ENCODE measurements around the gene LTBP1.
"Not testable (repeated sequence)": the region's sequence is repeated elsewhere in the genome, so short reads cannot be mapped to it uniquely, and the experiment has no call there.

LTBP1 gene

DNA sequence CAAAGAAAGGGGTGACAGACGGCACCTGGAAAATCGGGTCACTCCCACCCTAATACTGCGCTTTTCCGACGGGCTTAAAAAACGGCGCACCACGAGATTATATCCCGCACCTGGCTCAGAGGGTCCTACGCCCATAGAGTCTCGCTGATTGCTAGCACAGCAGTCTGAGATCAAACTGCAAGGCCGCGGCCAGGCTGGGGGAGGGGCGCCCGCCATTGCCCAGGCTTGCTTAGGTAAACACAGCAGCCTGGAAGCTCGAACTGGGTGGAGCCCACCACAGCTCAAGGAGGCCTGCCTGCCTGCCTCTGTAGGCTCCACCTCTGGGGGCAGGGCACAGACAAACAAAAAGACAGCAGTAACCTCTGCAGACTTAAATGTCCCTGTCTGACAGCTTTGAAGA, 223.5 kb downstream of the LTBP1 start:
- not testable (repeated sequence) for H3K9me3 ChIP-seq (ENCODE audit: control insufficient read depth, low read depth, low read length); H3K4me1 ChIP-seq (ENCODE audit: control insufficient read depth, low read depth, low read length); H3K4me3 ChIP-seq (ENCODE audit: low read length); H3K36me3 ChIP-seq (ENCODE audit: control insufficient read depth, low read depth, low read length); H3K9ac ChIP-seq (ENCODE audit: low read length); H3K27me3 ChIP-seq (ENCODE audit: control insufficient read depth, insufficient read depth, low read length); H3K27ac ChIP-seq (ENCODE audit: low read length)

DNA sequence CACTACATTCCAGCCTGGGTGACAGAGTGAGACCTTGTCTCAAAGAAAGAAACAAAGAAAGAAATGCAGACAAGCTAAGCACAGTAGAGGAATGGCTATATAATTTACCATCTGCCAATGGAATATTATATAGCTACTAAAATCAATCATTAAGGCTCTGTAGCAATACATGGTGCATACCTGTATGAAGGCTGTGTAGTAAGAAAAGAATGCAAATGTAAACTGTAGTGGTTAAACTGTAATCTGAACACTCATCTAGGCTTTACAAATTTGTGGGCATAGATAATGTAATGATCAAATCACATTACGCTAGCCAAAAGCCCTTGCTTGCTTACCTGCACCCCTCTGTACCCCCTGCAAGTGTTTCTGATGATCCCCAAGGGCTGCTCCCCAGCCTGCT, 230.9 kb downstream of the LTBP1 start:
- Histone ChIP-seq H3K9ac (ENCODE audit: low read length) (no peak overlapping the region), H3K36me3 (ENCODE audit: control insufficient read depth, low read depth, low read length) (no peaks in the 10 kb centered on the region), H3K4me3 (ENCODE audit: low read length) (no peak overlapping the region), H3K9me3 (ENCODE audit: control insufficient read depth, low read depth, low read length) (no peaks in the 10 kb centered on the region), H3K4me1 (ENCODE audit: control insufficient read depth, low read depth, low read length) (no peaks in the 10 kb centered on the region), H3K27me3 (ENCODE audit: control insufficient read depth, insufficient read depth, low read length) (no peaks in the 10 kb centered on the region), H3K27ac (ENCODE audit: low read length) (no peak overlapping the region)

- Histone ChIP-seq H3K9me3 (ENCODE audit: control insufficient read depth, low read depth, low read length) (no peaks in the 10 kb centered on the region), H3K4me3 (ENCODE audit: low read length) (no peak overlapping the region), H3K27ac (ENCODE audit: low read length) (no peak overlapping the region), H3K9ac (ENCODE audit: low read length) (no peak overlapping the region), H3K4me1 (ENCODE audit: control insufficient read depth, low read depth, low read length) (no peaks in the 10 kb centered on the region), H3K27me3 (ENCODE audit: control insufficient read depth, insufficient read depth, low read length) (no peaks in the 10 kb centered on the region), H3K36me3 (ENCODE audit: control insufficient read depth, low read depth, low read length) (no peaks in the 10 kb centered on the region)
Observed at GRCh38 chr2:33178209-33178608, 231.5 kb downstream of the LTBP1 start.

DNA sequence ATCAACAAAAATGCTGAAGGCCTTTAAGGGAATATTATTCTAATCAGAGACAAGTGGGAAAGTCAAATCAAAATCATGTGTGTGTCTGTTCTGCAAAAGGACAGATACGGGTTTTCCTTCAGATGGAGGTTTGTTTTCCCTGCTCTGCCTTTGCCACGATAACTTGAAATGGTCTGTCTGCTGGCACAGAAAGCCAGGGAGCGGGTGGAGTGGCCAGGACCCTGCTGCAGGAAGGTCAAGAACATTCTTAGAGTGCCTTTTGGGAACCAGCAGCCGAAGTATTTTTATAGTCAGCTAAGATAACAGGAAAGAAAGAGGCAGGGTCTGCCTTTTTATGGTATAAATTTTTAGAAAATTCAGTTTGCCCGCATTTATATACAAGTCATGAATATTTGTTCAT, 234.2 kb downstream of the LTBP1 start:
- Histone ChIP-seq H3K9ac (ENCODE audit: low read length) (no peak overlapping the region), H3K36me3 (ENCODE audit: control insufficient read depth, low read depth, low read length) (no peaks in the 10 kb centered on the region), H3K9me3 (ENCODE audit: control insufficient read depth, low read depth, low read length) (no peaks in the 10 kb centered on the region), H3K4me1 (ENCODE audit: control insufficient read depth, low read depth, low read length) (no peaks in the 10 kb centered on the region), H3K27me3 (ENCODE audit: control insufficient read depth, insufficient read depth, low read length) (no peaks in the 10 kb centered on the region), H3K4me3 (ENCODE audit: low read length) (no peak overlapping the region), H3K27ac (ENCODE audit: low read length) (no peak overlapping the region)

DNA sequence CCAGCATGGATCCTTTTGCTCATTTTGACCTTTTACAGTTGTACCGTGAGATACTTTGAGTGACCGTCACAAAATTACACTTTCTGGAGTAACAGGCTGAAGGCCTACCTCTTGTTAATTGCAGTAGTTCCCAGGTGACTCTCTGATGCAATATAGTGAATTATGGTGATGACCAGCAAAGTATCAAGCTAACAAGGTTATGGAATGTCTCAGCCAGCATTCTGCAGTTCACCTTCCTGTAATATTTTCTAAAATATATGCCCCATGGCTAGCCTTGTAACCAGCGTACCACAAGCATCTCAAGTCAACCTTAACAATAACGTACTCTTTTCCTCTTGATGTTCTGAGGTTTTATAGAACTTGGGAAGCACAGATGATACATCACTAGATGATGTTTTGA, 234.7 kb downstream of the LTBP1 start:
- H3K36me3 ChIP-seq (ENCODE audit: control insufficient read depth, low read depth, low read length), result no peaks in the 10 kb centered on the region

GRCh38 chr2:33184041-33184440, 237.3 kb downstream of the LTBP1 start:
- no peak overlapping the region for H3K27ac ChIP-seq (ENCODE audit: low read length)
- no peaks in the 10 kb centered on the region for H3K27me3 ChIP-seq (ENCODE audit: control insufficient read depth, insufficient read depth, low read length)
- H3K4me3 ChIP-seq (ENCODE audit: low read length), result no peak overlapping the region
- H3K9me3 ChIP-seq (ENCODE audit: control insufficient read depth, low read depth, low read length), result no peaks in the 10 kb centered on the region
- H3K9ac ChIP-seq (ENCODE audit: low read length), result no peak overlapping the region
- no peaks in the 10 kb centered on the region for H3K4me1 ChIP-seq (ENCODE audit: control insufficient read depth, low read depth, low read length)
- no peaks in the 10 kb centered on the region for H3K36me3 ChIP-seq (ENCODE audit: control insufficient read depth, low read depth, low read length)

More for the DNA sequence above, 234.7 kb downstream of the LTBP1 start:
- Histone ChIP-seq H3K9ac (ENCODE audit: low read length) (no peak overlapping the region), H3K27me3 (ENCODE audit: control insufficient read depth, insufficient read depth, low read length) (no peaks in the 10 kb centered on the region), H3K27ac (ENCODE audit: low read length) (no peak overlapping the region), H3K4me1 (ENCODE audit: control insufficient read depth, low read depth, low read length) (no peaks in the 10 kb centered on the region), H3K9me3 (ENCODE audit: control insufficient read depth, low read depth, low read length) (no peaks in the 10 kb centered on the region), H3K4me3 (ENCODE audit: low read length) (no peak overlapping the region)

GRCh38 chr2:33186937-33187336, 240.2 kb downstream of the LTBP1 start:
- Histone ChIP-seq H3K27ac (ENCODE audit: low read length) (no peak overlapping the region), H3K4me1 (ENCODE audit: control insufficient read depth, low read depth, low read length) (no peaks in the 10 kb centered on the region), H3K36me3 (ENCODE audit: control insufficient read depth, low read depth, low read length) (no peaks in the 10 kb centered on the region), H3K4me3 (ENCODE audit: low read length) (no peak overlapping the region), H3K9ac (ENCODE audit: low read length) (no peak overlapping the region), H3K27me3 (ENCODE audit: control insufficient read depth, insufficient read depth, low read length) (no peaks in the 10 kb centered on the region), H3K9me3 (ENCODE audit: control insufficient read depth, low read depth, low read length) (no peaks in the 10 kb centered on the region)

DNA sequence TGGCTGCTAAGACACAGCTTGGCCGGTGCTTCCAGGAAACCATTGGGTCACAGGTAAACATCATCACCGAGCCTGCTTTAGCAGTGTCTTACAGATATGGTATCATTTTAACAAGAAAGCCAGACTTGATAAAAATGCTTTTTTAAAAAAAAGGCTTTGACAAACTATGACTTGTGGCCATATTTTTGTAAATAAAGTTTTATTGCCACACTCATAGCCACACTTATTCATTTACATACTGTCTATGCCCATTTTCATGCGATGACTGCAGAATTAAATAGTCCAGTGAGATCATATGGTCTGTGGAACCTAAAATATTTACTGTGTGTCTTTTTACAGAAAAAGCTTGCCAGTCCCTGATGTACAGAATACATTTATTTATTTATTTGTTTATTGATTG, 242.0 kb downstream of the LTBP1 start:
- Histone ChIP-seq H3K27ac (ENCODE audit: low read length) (no peak overlapping the region), H3K4me1 (ENCODE audit: control insufficient read depth, low read depth, low read length) (no peaks in the 10 kb centered on the region), H3K9ac (ENCODE audit: low read length) (no peak overlapping the region), H3K4me3 (ENCODE audit: low read length) (no peak overlapping the region), H3K9me3 (ENCODE audit: control insufficient read depth, low read depth, low read length) (no peaks in the 10 kb centered on the region), H3K36me3 (ENCODE audit: control insufficient read depth, low read depth, low read length) (no peaks in the 10 kb centered on the region), H3K27me3 (ENCODE audit: control insufficient read depth, insufficient read depth, low read length) (no peaks in the 10 kb centered on the region)

GRCh38 chr2:33190393-33190937, 243.7 kb downstream of the LTBP1 start:
- H3K4me3 ChIP-seq (ENCODE audit: low read length), result no peak overlapping the region
- H3K27ac ChIP-seq (ENCODE audit: low read length), result no peak overlapping the region
- no peaks in the 10 kb centered on the region for H3K27me3 ChIP-seq (ENCODE audit: control insufficient read depth, insufficient read depth, low read length)
- no peaks in the 10 kb centered on the region for H3K9me3 ChIP-seq (ENCODE audit: control insufficient read depth, low read depth, low read length)
- H3K9ac ChIP-seq (ENCODE audit: low read length), result no peak overlapping the region
- H3K4me1 ChIP-seq (ENCODE audit: control insufficient read depth, low read depth, low read length), result no peaks in the 10 kb centered on the region
- no peaks in the 10 kb centered on the region for H3K36me3 ChIP-seq (ENCODE audit: control insufficient read depth, low read depth, low read length)

DNA sequence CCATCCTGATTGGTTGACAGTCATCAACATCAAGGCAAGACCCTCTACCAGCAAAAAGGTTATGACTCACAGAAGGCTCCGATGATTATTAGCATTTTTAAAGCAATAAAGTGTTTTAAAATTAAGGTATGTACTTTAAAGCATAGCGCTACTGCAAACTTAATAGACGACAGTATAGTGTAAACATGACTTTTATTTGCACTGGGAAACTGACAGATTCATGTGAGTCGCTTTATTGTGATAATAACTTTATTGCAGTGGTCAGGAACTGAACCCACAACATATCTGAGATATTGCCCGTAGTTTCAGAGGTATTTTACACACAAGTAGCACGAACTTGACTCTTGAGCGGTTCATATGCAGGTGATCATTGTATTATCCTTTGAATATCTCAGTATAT, 249.1 kb downstream of the LTBP1 start:
- Histone ChIP-seq H3K9ac (ENCODE audit: low read length) (no peak overlapping the region), H3K4me1 (ENCODE audit: control insufficient read depth, low read depth, low read length) (no peaks in the 10 kb centered on the region), H3K27ac (ENCODE audit: low read length) (no peak overlapping the region), H3K4me3 (ENCODE audit: low read length) (no peak overlapping the region), H3K36me3 (ENCODE audit: control insufficient read depth, low read depth, low read length) (no peaks in the 10 kb centered on the region), H3K9me3 (ENCODE audit: control insufficient read depth, low read depth, low read length) (no peaks in the 10 kb centered on the region), H3K27me3 (ENCODE audit: control insufficient read depth, insufficient read depth, low read length) (no peaks in the 10 kb centered on the region)

DNA sequence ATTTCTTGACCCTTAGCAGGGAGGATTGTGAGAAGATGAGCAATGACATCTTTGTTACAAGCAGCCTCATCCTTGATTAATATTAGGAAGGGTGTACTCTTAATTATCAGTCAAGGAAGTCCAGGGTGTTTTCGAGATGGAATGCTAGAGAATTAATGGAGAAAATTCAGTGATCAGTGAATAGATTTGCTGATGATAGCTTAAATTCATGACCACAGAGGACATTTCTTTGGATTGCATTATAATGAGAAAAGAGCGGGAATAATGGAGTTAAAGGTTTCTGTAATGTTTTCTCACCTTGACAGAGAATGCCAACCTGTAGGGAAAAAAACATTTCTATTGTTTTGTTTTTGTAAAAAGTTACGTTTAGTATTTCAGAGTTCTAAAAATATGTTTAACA, 249.9 kb downstream of the LTBP1 start:
- H3K4me1 ChIP-seq (ENCODE audit: control insufficient read depth, low read depth, low read length), result no peaks in the 10 kb centered on the region
- H3K4me3 ChIP-seq (ENCODE audit: low read length), result no peak overlapping the region
- H3K27me3 ChIP-seq (ENCODE audit: control insufficient read depth, insufficient read depth, low read length), result no peaks in the 10 kb centered on the region
- no peaks in the 10 kb centered on the region for H3K9me3 ChIP-seq (ENCODE audit: control insufficient read depth, low read depth, low read length)
- H3K36me3 ChIP-seq (ENCODE audit: control insufficient read depth, low read depth, low read length), result no peaks in the 10 kb centered on the region
- H3K9ac ChIP-seq (ENCODE audit: low read length), result no peak overlapping the region
- no peak overlapping the region for H3K27ac ChIP-seq (ENCODE audit: low read length)

GRCh38 chr2:33197198-33197938, 250.6 kb downstream of the LTBP1 start:
- Histone ChIP-seq H3K4me1 (ENCODE audit: control insufficient read depth, low read depth, low read length) (no peaks in the 10 kb centered on the region), H3K27ac (ENCODE audit: low read length) (no peak overlapping the region), H3K9me3 (ENCODE audit: control insufficient read depth, low read depth, low read length) (no peaks in the 10 kb centered on the region), H3K4me3 (ENCODE audit: low read length) (no peak overlapping the region), H3K36me3 (ENCODE audit: control insufficient read depth, low read depth, low read length) (no peaks in the 10 kb centered on the region), H3K27me3 (ENCODE audit: control insufficient read depth, insufficient read depth, low read length) (no peaks in the 10 kb centered on the region), H3K9ac (ENCODE audit: low read length) (no peak overlapping the region)
